KOPT-K1 (cell line): Measurements from ENCODE around the gene SMTNL2.
"Not testable (repeated sequence)": the region's sequence is repeated elsewhere in the genome, so short reads cannot be mapped to it uniquely, and the experiment has no call there.

Source experiments
- H3K27ac ChIP-seq: fragments of 200-600 bp; sonication (generic); 2 replicates; pipeline ENCODE4 v1.5.1; 2016; ENCODE audit warnings: antibody characterized with exemption, mild to moderate bottlenecking, low read depth, low read length; ENCODE audit not compliant: poor library complexity, severe bottlenecking
- H3K36me3 ChIP-seq: fragments of 200-600 bp; sonication (generic); 2 replicates; pipeline ENCODE4 v1.5.1; 2017; ENCODE audit warnings: antibody characterized with exemption, mild to moderate bottlenecking, low read length, moderate library complexity; ENCODE audit not compliant: insufficient read depth
- H3K9me3 ChIP-seq: fragments of 200-600 bp; sonication (generic); 2 replicates; pipeline ENCODE4 v1.5.1; 2017; ENCODE audit warnings: antibody characterized with exemption, low read length, mild to moderate bottlenecking; ENCODE audit not compliant: insufficient read depth, poor library complexity, severe bottlenecking

SMTNL2 gene

GRCh38 chr17:4609761-4610160 lies 25.4 kb downstream of the SMTNL2 start:
- no peak overlapping the region for H3K27ac ChIP-seq
- no peaks in the 10 kb centered on the region for H3K36me3 ChIP-seq

GRCh38 chr17:4610162-4610561 lies 25.8 kb downstream of the SMTNL2 start:
- Histone ChIP-seq H3K27ac (no peak overlapping the region), H3K36me3 (no peaks in the 10 kb centered on the region), H3K9me3 (no peaks in the 10 kb centered on the region)

More at GRCh38 chr17:4609761-4610160, 25.4 kb downstream of the SMTNL2 start:
- H3K9me3 ChIP-seq = no peaks in the 10 kb centered on the region

GRCh38 chr17:4610656-4611055 lies 26.3 kb downstream of the SMTNL2 start:
- Histone ChIP-seq H3K27ac (no peak overlapping the region), H3K9me3 (no peaks in the 10 kb centered on the region), H3K36me3 (no peaks in the 10 kb centered on the region)

- H3K27ac ChIP-seq = no peak overlapping the region
- no peaks in the 10 kb centered on the region for H3K36me3 ChIP-seq
- H3K9me3 ChIP-seq = peaks cover 3% of the 10 kb centered on the region
Measured at GRCh38 chr17:4616476-4616875, 32.1 kb downstream of the SMTNL2 start.

GRCh38 chr17:4617090-4617489 lies 32.8 kb downstream of the SMTNL2 start:
- peaks cover 9% of the 10 kb centered on the region for H3K9me3 ChIP-seq
- H3K27ac ChIP-seq = no peak overlapping the region
- H3K36me3 ChIP-seq = no peaks in the 10 kb centered on the region

- Histone ChIP-seq H3K36me3 (no peaks in the 10 kb centered on the region), H3K27ac (no peak overlapping the region), H3K9me3 (peaks cover 15% of the 10 kb centered on the region)
Measured at GRCh38 chr17:4617590-4618351, 33.4 kb downstream of the SMTNL2 start.

GRCh38 chr17:4620531-4621101 lies 36.3 kb downstream of the SMTNL2 start:
- no peaks in the 10 kb centered on the region for H3K36me3 ChIP-seq
- no peak overlapping the region for H3K27ac ChIP-seq
- peaks cover 15% of the 10 kb centered on the region for H3K9me3 ChIP-seq

GRCh38 chr17:4622375-4622774 lies 38.0 kb downstream of the SMTNL2 start:
- no peak overlapping the region for H3K27ac ChIP-seq

GRCh38 chr17:4623249-4623648 lies 38.9 kb downstream of the SMTNL2 start:
- no peak overlapping the region for H3K27ac ChIP-seq
- no peaks in the 10 kb centered on the region for H3K36me3 ChIP-seq

More at GRCh38 chr17:4622375-4622774, 38.0 kb downstream of the SMTNL2 start:
- Histone ChIP-seq H3K36me3 (no peaks in the 10 kb centered on the region), H3K9me3 (peaks cover 15% of the 10 kb centered on the region)

GRCh38 chr17:4624451-4624911 lies 40.2 kb downstream of the SMTNL2 start:
- H3K27ac ChIP-seq, H3K36me3 ChIP-seq: not testable (repeated sequence)
- peaks cover 15% of the 10 kb centered on the region for H3K9me3 ChIP-seq

More at GRCh38 chr17:4623249-4623648, 38.9 kb downstream of the SMTNL2 start:
- peaks cover 15% of the 10 kb centered on the region for H3K9me3 ChIP-seq

GRCh38 chr17:4625181-4625617 lies 40.9 kb downstream of the SMTNL2 start:
- H3K36me3 ChIP-seq = no peaks in the 10 kb centered on the region
- no peak overlapping the region for H3K27ac ChIP-seq
- peaks cover 15% of the 10 kb centered on the region for H3K9me3 ChIP-seq

GRCh38 chr17:4626734-4627256 lies 42.5 kb downstream of the SMTNL2 start:
- Histone ChIP-seq H3K36me3 (no peaks in the 10 kb centered on the region), H3K9me3 (peaks cover 9% of the 10 kb centered on the region), H3K27ac (no peak overlapping the region)

- Histone ChIP-seq H3K27ac (no peak overlapping the region), H3K9me3 (no peaks in the 10 kb centered on the region), H3K36me3 (no peaks in the 10 kb centered on the region)
Measured at GRCh38 chr17:4631431-4631830, 47.1 kb downstream of the SMTNL2 start.

GRCh38 chr17:4631836-4632580 lies 47.7 kb downstream of the SMTNL2 start:
- Histone ChIP-seq H3K36me3 (no peaks in the 10 kb centered on the region), H3K9me3 (no peaks in the 10 kb centered on the region)

GRCh38 chr17:4632581-4632920 lies 48.2 kb downstream of the SMTNL2 start:
- H3K36me3 ChIP-seq = no peaks in the 10 kb centered on the region
- no peak overlapping the region for H3K27ac ChIP-seq
- H3K9me3 ChIP-seq = no peaks in the 10 kb centered on the region

More at GRCh38 chr17:4631836-4632580, 47.7 kb downstream of the SMTNL2 start:
- H3K27ac ChIP-seq = no peak overlapping the region
